GM12878 (cell line): ENCODE measurements around the gene RIPPLY2. TPM values are rescaled to one million over a fixed set of nuclear protein-coding genes. Genes with fewer than 3 reads are reported as not detected.

Experiments used
- ASH2L ChIP-seq: fragments of 300-600, 200-600 bp; sonication (generic); IDR thresholded peaks from 2 replicates; pipeline ENCODE4 v1.6.1; 2017; ENCODE audit warnings: low read depth, mild to moderate bottlenecking, borderline replicate concordance
- CBX3 ChIP-seq: fragments of 200-600 bp; sonication (generic); IDR thresholded peaks from 2 replicates; pipeline ENCODE4 v1.6.1; 2016; ENCODE audit warnings: low read depth, borderline replicate concordance
- CBX5 ChIP-seq: sonication (generic); IDR thresholded peaks from 2 replicates; pipeline ENCODE4 v1.6.1; 2016; ENCODE audit warnings: low read depth, moderate library complexity, mild to moderate bottlenecking, inconsistent platforms
- CEBPB ChIP-seq, 2 experiments: fragments of 150-350 bp in 1 of 2; IDR thresholded peaks; 2 replicates each; pipeline ENCODE4 v1.6.1; 2012 to 2014; ENCODE audit warnings: low read depth in 2 of 2, low read length in 2 of 2, borderline replicate concordance in 1 of 2, inconsistent platforms in 1 of 2
- ESRRA ChIP-seq: IDR thresholded peaks from 2 replicates; pipeline ENCODE4 v1.6.1; 2012; ENCODE audit warnings: mild to moderate bottlenecking, low read length, improper control_type of control experiment
- IKZF2 ChIP-seq, 2 experiments: fragments of 450-650 bp; IDR thresholded peaks; 2 replicates each; pipeline ENCODE4 v1.6.1; 2017; ENCODE audit warnings: mild to moderate bottlenecking in 2 of 2, moderate library complexity in 2 of 2
- KDM1A ChIP-seq: fragments of 200-600 bp; sonication (generic); IDR thresholded peaks from 2 replicates; pipeline ENCODE4 v1.6.1; 2016; ENCODE audit warnings: borderline replicate concordance
- LARP7 ChIP-seq: fragments of 450-650 bp; IDR thresholded peaks from 2 replicates; pipeline ENCODE4 v1.6.1; 2017; ENCODE audit warnings: mild to moderate bottlenecking
- NFIC ChIP-seq: IDR thresholded peaks from 2 replicates; pipeline ENCODE4 v1.6.1; 2012; ENCODE audit warnings: low read depth, mild to moderate bottlenecking, inconsistent platforms, low read length, moderate library complexity
- PBX3 ChIP-seq: IDR thresholded peaks from 2 replicates; pipeline ENCODE4 v1.6.1; 2011; ENCODE audit warnings: mild to moderate bottlenecking, low read depth, low read length, moderate library complexity; ENCODE audit not compliant: insufficient replicate concordance
- RAD21 ChIP-seq: IDR thresholded peaks from 2 replicates; pipeline ENCODE4 v1.6.1; 2011; ENCODE audit warnings: mild to moderate bottlenecking, low read depth, low read length, moderate library complexity; ENCODE audit not compliant: insufficient read depth
- SMAD5 ChIP-seq: IDR thresholded peaks from 2 replicates; pipeline ENCODE4 v1.6.1; 2016; ENCODE audit warnings: antibody characterized with exemption, low read depth
- SMARCA5 ChIP-seq: fragments of 450-650 bp; IDR thresholded peaks from 2 replicates; pipeline ENCODE4 v1.6.1; 2017; ENCODE audit warnings: mild to moderate bottlenecking
- STAT1 ChIP-seq: fragments of 450-650 bp; conservative IDR thresholded peaks from 2 replicates; pipeline ENCODE4 v1.6.1; 2014; ENCODE audit warnings: antibody characterized with exemption, mild to moderate bottlenecking
- TARDBP ChIP-seq: IDR thresholded peaks from 2 replicates; pipeline ENCODE4 v1.6.1; 2016; ENCODE audit warnings: borderline replicate concordance
- TBL1XR1 ChIP-seq: IDR thresholded peaks from 2 replicates; pipeline ENCODE4 v1.6.1; 2012; ENCODE audit warnings: low read depth, low read length, improper control_type of control experiment
- YY1 ChIP-seq: IDR thresholded peaks from 2 replicates; pipeline ENCODE4 v1.6.1; 2011; ENCODE audit warnings: low read depth, mild to moderate bottlenecking, low read length
- polyA plus RNA-seq, 11 experiments: library from polyadenylated mRNA; depleted of rRNA in 4 of 11; unstranded in 6 of 11; stranded (reverse) in 5 of 11; fragments of >200 nt; fragmentation: Nextera tagmentation in 4 of 11; fragmentation: Illumina TruSeq in 1 of 11; extraction: Ambion mirVana in 4 of 11; extraction: Trizol in 1 of 11; gene quantifications; 1 replicate in 1 of 11; 2 replicates in 10 of 11; pipeline versions ENCODE4 v1.2.1 to v1.2.3, GENCODE V29; 2011 to 2016; ENCODE audit warnings: inconsistent platforms in 2 of 11, missing spikeins in 2 of 11, low read depth in 1 of 11
- total RNA-seq, 4 experiments: library from RNA; depleted of rRNA in 3 of 4; stranded (reverse); fragments of >200 nt in 3 of 4; fragmentation: Illumina TruSeq in 1 of 4; extraction: Trizol in 1 of 4; gene quantifications; 2 replicates each; pipeline versions ENCODE4 v1.2.1 to v1.2.3, GENCODE V29; 2013 to 2021
- TF ChIP-seq, protein P1 (sequence below): fragments of 450-650 bp; conservative IDR thresholded peaks from 2 replicates; pipeline ENCODE4 v1.6.1; 2017; ENCODE audit warnings: mild to moderate bottlenecking, moderate library complexity

RIPPLY2 gene
- total and polyA plus RNA-seq, 10 of the 15 experiments (the other 5 are each of a cell fraction or from before 2014, with no cell fraction given): 0.09 to 0.51 (median 0.17) TPM; not detected in 7

DNA sequence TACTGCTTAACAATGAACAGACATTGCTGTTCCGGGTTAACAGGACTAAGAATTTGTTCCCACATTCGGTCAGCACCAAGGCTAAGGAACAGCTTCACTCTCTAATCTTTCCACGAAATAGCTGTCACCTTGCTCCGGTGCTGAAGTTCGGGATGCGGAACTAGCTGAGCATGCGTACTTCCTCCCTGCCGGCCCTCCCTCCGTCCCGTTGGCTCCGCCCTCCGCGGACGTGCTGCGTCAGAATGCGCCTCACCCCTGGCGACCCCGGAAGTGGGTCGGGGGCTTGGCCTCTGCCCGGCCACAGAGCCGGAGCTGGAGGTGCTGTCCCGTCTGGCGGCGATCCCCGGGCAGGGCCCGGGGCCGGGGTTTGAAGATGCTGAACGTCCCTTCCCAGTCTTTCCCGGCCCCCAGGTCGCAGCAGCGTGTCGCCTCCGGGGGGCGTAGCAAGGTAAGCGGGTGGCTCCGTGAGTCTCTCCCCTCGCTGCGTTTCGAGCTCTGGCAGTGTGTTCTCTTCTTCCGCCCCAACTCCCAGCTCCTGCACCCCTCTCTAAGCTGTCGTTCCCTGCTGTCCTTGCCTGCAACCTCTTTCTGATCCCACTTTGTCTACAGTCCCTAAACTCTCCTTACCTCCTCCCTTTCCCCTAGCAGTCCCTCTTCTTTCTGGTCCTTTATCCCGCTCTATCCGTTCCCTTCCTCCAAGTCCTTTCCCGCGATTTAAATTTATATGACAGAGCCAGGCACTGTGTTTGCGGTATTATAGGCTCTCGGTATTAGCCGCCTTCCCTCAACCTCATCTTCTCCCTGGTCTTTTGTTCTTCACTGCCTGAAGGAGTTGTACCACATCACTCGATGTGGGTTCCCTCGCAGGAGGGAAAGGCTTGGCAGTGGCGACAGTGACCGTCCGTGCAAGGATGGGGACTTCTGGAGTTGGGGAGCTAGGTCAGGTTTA, 6.5 kb downstream of the RIPPLY2 start, which contains the start of gene CYB5R4 (continued):
- TF ChIP-seq, protein P1, sequence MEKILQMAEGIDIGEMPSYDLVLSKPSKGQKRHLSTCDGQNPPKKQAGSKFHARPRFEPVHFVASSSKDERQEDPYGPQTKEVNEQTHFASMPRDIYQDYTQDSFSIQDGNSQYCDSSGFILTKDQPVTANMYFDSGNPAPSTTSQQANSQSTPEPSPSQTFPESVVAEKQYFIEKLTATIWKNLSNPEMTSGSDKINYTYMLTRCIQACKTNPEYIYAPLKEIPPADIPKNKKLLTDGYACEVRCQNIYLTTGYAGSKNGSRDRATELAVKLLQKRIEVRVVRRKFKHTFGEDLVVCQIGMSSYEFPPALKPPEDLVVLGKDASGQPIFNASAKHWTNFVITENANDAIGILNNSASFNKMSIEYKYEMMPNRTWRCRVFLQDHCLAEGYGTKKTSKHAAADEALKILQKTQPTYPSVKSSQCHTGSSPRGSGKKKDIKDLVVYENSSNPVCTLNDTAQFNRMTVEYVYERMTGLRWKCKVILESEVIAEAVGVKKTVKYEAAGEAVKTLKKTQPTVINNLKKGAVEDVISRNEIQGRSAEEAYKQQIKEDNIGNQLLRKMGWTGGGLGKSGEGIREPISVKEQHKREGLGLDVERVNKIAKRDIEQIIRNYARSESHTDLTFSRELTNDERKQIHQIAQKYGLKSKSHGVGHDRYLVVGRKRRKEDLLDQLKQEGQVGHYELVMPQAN: peak; percentile 97
- TF ChIP-seq SMAD5 (no peak), STAT1 (no peak), NFIC (no peak), YY1 (peak; percentile 31; the same call in 1 of the 2 replicates), TARDBP (no peak), PBX3 (no peak), TBL1XR1 (peak; percentile 78; the same call in 1 of the 2 replicates), IKZF2 (IDR thresholded peaks at IDR 0.05) (peak; percentile 52 to 55; a peak in 3 of 4 replicates), CBX5 (peak; percentile 74; the same call in 1 of the 2 replicates), ESRRA (no peak), LARP7 (peak; percentile 80), SMARCA5 (peak; percentile 75; the same call in 1 of the 2 replicates), CEBPB (IDR thresholded peaks at IDR 0.05; ENCODE audit: borderline replicate concordance in 1 of 2, low read depth in 2 of 2, low read length in 2 of 2) (no peak), RAD21 (no peak), KDM1A (no peak), ASH2L (no peak), CBX3 (no peak)
